HEK293T (cell line): ENCODE data around the gene SLC10A7.

ENCODE experiments used
- CTCF ChIA-PET: fragments of 350-600 bp; formaldehyde crosslinking; extraction: SDS; loops from one replicate; lab custom pipeline; 2021; ENCODE audit warnings: antibody characterized with exemption, inconsistent platforms; lab: Yijun Ruan, JAX
- POLR2A ChIA-PET: fragments of 350-600 bp; formaldehyde crosslinking; extraction: SDS; loops from one replicate; lab custom pipeline; 2020; ENCODE audit warnings: antibody characterized with exemption, inconsistent platforms; lab: Yijun Ruan, JAX
- DNase-seq: peaks from one replicate; pipeline ENCODE4 v3.0.0; 2012; ENCODE audit warnings: mixed read lengths; ENCODE audit errors: extremely low spot score
- ARNT ChIP-seq: fragments of 450-650 bp; IDR thresholded peaks from 2 replicates; pipeline ENCODE4 v1.6.1; 2017; ENCODE audit warnings: mild to moderate bottlenecking
- BHLHE40 ChIP-seq: fragments of 450-650 bp; IDR thresholded peaks from 2 replicates; pipeline ENCODE4 v1.6.1; 2016; ENCODE audit warnings: mild to moderate bottlenecking, moderate library complexity, borderline replicate concordance
- CTBP1 ChIP-seq: fragments of 450-650 bp; IDR thresholded peaks from 2 replicates; pipeline ENCODE4 v1.6.1; 2016; ENCODE audit warnings: borderline replicate concordance
- ELF4 ChIP-seq: fragments of 450-650 bp; IDR thresholded peaks from 2 replicates; pipeline ENCODE4 v1.6.1; 2017; ENCODE audit warnings: antibody characterized with exemption
- FOXA1 ChIP-seq: fragments of 450-650 bp; IDR thresholded peaks from 2 replicates; pipeline ENCODE4 v1.6.1; 2016; ENCODE audit warnings: mild to moderate bottlenecking
- FOXK2 ChIP-seq: fragments of 450-650 bp; IDR thresholded peaks from 2 replicates; pipeline ENCODE4 v1.6.1; 2016; ENCODE audit warnings: mild to moderate bottlenecking
- FOXM1 ChIP-seq: fragments of 450-650 bp; IDR thresholded peaks from 2 replicates; pipeline ENCODE4 v1.6.1; 2017; ENCODE audit warnings: mild to moderate bottlenecking, borderline replicate concordance
- HDGF ChIP-seq: fragments of 450-650 bp; IDR thresholded peaks from 2 replicates; pipeline ENCODE4 v1.6.1; 2017; ENCODE audit warnings: antibody characterized with exemption, borderline replicate concordance
- L3MBTL2 ChIP-seq: fragments of 450-650 bp; conservative IDR thresholded peaks from 2 replicates; pipeline ENCODE4 v1.6.1; 2016; ENCODE audit warnings: mild to moderate bottlenecking
- LEF1 ChIP-seq: fragments of 450-650 bp; IDR thresholded peaks from 2 replicates; pipeline ENCODE4 v1.6.1; 2017; ENCODE audit warnings: mild to moderate bottlenecking, borderline replicate concordance
- NFRKB ChIP-seq: fragments of 450-650 bp; IDR thresholded peaks from 2 replicates; pipeline ENCODE4 v1.6.1; 2016; ENCODE audit warnings: mild to moderate bottlenecking, moderate library complexity
- PKNOX1 ChIP-seq: fragments of 450-650 bp; IDR thresholded peaks from 2 replicates; pipeline ENCODE4 v1.6.1; 2016
- SP1 ChIP-seq: fragments of 450-650 bp; IDR thresholded peaks from 2 replicates; pipeline ENCODE4 v1.6.1; 2017
- SUZ12 ChIP-seq: fragments of 450-650 bp; IDR thresholded peaks from 2 replicates; pipeline ENCODE4 v1.6.1; 2016; ENCODE audit warnings: mild to moderate bottlenecking
- TARDBP ChIP-seq: fragments of 450-650 bp; IDR thresholded peaks from 2 replicates; pipeline ENCODE4 v1.6.1; 2016
- ZNF384 ChIP-seq: fragments of 450-650 bp; IDR thresholded peaks from 2 replicates; pipeline ENCODE4 v1.6.1; 2016

SLC10A7 gene

GRCh38 chr4:146261041-146261440 lies 260.7 kb downstream of the SLC10A7 start:
- DNase-seq = no peak
- POLR2A ChIA-PET = no interaction called here
- TF ChIP-seq CTBP1 (no peak), ARNT (no peak), ZNF384 (no peak), PKNOX1 (no peak), SP1 (no peak), SUZ12 (no peak), TARDBP (no peak), FOXA1 (no peak), BHLHE40 (no peak), FOXM1 (no peak), FOXK2 (no peak), NFRKB (no peak), HDGF (no peak)
- CTCF ChIA-PET = no interaction called here

DNA sequence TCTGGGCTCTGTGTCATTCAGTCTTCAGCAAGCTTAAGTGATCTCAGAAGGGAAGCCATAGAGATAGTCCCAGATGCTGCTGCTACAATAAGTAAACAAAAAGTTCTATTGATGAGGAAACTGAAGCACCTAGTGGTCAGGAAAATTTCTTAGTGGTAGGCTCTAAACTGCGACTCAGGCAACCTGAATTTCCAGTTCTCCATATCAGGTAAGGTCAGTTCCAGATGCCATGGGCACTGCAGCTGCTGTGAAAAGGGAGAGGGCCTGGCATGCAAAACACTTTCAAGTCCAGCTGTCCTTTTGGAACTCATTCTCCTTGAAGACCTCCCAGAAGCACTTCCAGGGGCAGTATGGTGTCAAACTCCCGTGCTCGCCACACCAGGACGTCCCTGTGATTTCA lies 261.2 kb downstream of the SLC10A7 start:
- ChIA-PET POLR2A (no interaction called here), CTCF (no interaction called here)
- TF ChIP-seq TARDBP = no peak
- TF ChIP-seq FOXM1 = no peak
- TF ChIP-seq HDGF = no peak
- TF ChIP-seq LEF1 = no peak
- TF ChIP-seq FOXA1 = no peak
- no peak for TF ChIP-seq ARNT
- no peak for TF ChIP-seq FOXK2
- TF ChIP-seq PKNOX1 = no peak
- TF ChIP-seq NFRKB = no peak
- no peak for DNase-seq

DNA sequence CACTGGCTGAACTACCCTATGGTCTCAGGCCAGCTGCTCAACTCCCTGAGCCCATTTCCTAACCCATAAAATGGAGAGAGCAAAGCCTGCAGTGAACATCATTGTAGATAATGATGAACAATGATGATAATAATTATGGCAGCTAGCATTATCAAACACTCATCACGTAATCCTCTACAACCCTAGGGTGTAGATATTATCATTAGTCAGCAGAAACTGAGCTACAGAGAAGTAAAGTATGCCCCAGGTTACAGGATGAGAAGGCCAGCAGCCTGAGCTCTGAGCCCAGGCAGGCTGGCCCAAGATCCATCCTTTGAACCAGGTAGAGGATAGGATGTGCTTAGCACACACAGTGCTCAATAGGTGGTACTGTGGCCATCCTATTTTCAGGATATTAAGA lies 264.2 kb downstream of the SLC10A7 start:
- TF ChIP-seq LEF1 (no peak), ARNT (no peak), SUZ12 (no peak), HDGF (no peak), CTBP1 (no peak), BHLHE40 (no peak), SP1 (no peak), L3MBTL2 (no peak), FOXK2 (no peak), FOXA1 (no peak), ZNF384 (no peak), TARDBP (no peak), ELF4 (no peak), NFRKB (no peak)
- no peak for DNase-seq
- POLR2A ChIA-PET = no interaction called here
- CTCF ChIA-PET = no interaction called here

DNA sequence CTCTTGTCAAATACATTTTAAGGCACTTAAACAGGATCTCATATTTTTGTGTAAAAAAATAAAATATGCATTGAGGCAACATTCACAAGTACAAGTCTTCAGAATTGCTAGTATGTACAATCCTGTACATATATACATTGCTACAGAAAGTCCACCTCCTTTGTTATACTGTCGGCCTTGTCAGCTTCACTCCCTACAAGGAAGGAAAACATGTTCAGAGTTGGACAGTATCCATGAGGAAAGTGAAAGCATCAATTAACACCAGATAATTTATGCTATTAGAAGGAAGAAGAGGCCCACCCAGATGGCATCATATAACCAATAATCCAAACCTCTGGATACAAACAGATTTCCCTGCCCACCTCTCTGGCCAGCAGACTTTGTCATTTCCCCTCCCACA lies 265.4 kb downstream of the SLC10A7 start:
- POLR2A ChIA-PET = no interaction called here
- TF ChIP-seq ARNT = no peak
- no peak for TF ChIP-seq FOXK2
- no peak for TF ChIP-seq NFRKB
- TF ChIP-seq ELF4 = no peak
- TF ChIP-seq SP1 = no peak
- TF ChIP-seq SUZ12 = no peak
- no peak for TF ChIP-seq BHLHE40
- no peak for TF ChIP-seq L3MBTL2
- no peak for TF ChIP-seq HDGF
- TF ChIP-seq CTBP1 = no peak
- no peak for TF ChIP-seq FOXA1
- TF ChIP-seq PKNOX1 = no peak
- no peak for DNase-seq
- CTCF ChIA-PET = no interaction called here

DNA sequence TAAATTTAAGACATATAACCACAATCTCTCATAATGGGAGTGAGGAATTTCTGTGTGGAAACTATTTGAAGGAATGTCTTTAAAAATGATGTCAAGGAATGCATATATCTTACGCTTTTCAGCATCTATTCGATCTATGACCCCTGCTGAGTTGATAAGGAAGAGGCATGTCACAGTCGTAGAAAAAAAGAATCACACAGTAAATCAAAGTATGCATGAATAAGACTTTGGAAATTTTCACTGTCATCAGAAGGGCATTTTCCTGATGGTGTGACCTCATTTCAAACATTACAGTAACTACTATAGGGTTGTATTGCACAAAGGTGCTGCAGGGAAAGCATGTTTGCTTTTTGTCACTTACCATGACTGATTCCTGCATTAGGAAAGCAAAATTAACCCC lies 265.9 kb downstream of the SLC10A7 start:
- TF ChIP-seq PKNOX1 (no peak), SP1 (no peak), FOXM1 (no peak), CTBP1 (no peak), SUZ12 (no peak), TARDBP (no peak), LEF1 (no peak), FOXK2 (no peak), FOXA1 (no peak), BHLHE40 (no peak), L3MBTL2 (no peak), HDGF (no peak), ARNT (no peak), ELF4 (no peak), NFRKB (no peak), ZNF384 (no peak)
- ChIA-PET CTCF (no interaction called here), POLR2A (no interaction called here)
- no peak for DNase-seq

DNA sequence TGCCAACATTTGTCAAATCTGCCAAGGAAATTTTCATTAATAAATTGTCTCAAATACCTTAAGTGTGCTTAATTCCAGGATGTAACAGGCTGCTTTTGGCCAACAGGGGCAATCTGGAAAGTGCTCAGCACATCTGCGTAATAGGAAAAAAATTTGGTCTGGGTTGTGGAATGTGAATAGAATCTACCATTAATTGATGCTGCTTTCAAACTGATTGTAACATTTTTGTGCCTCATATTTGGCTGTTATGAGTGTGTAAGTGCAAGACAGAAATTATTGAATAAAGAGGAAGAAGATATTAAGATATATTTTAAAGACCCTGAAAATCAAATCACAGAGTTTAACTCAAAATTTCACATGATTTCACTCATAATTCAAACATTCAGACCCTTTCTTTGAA lies 266.3 kb downstream of the SLC10A7 start:
- TF ChIP-seq CTBP1 (no peak), NFRKB (no peak), TARDBP (no peak), SUZ12 (no peak), LEF1 (no peak), PKNOX1 (no peak), FOXA1 (no peak), FOXK2 (no peak), BHLHE40 (no peak), ELF4 (no peak), ZNF384 (no peak), HDGF (no peak), FOXM1 (no peak), ARNT (no peak)
- ChIA-PET CTCF (no interaction called here), POLR2A (no interaction called here)
- no peak for DNase-seq
